Endodermal cell (in vitro differentiated cells): ENCODE measurements around the gene KYNU. TPM values are rescaled to one million over a fixed set of nuclear protein-coding genes. Genes with fewer than 3 reads are reported as not detected.

Experiments used
- DNase-seq: peaks from one replicate; pipeline ENCODE4 v3.0.0-alpha.2; 2017
- H3K27ac ChIP-seq: 2 replicates; pipeline ENCODE4 v1.5.1; 2013; ENCODE audit warnings: mild to moderate bottlenecking, low read depth, low read length, moderate library complexity
- H3K27me3 ChIP-seq: 2 replicates; pipeline ENCODE4 v1.6.1; 2013; ENCODE audit warnings: mild to moderate bottlenecking, low read length, moderate library complexity; ENCODE audit not compliant: insufficient read depth, control insufficient read depth, poor library complexity, severe bottlenecking
- H3K36me3 ChIP-seq: 2 replicates; pipeline ENCODE4 v1.7.0; 2013; ENCODE audit warnings: mild to moderate bottlenecking, low read length, moderate library complexity; ENCODE audit not compliant: control insufficient read depth, insufficient read depth
- H3K4me1 ChIP-seq: one replicate; pipeline ENCODE4 v1.7.0; 2013; ENCODE audit warnings: low read length; ENCODE audit not compliant: control insufficient read depth, insufficient read depth
- H3K4me3 ChIP-seq: 2 replicates; pipeline ENCODE4 v1.5.1; 2013; ENCODE audit warnings: mild to moderate bottlenecking, low read length, moderate library complexity
- H3K9ac ChIP-seq: 2 replicates; pipeline ENCODE4 v1.6.1; 2013; ENCODE audit warnings: mild to moderate bottlenecking, low read length, moderate library complexity; ENCODE audit not compliant: poor library complexity, severe bottlenecking; ENCODE audit errors: extremely low read depth
- H3K9me3 ChIP-seq: 2 replicates; pipeline ENCODE4 v1.6.1; 2013; ENCODE audit warnings: mild to moderate bottlenecking, low read length, moderate library complexity; ENCODE audit not compliant: control insufficient read depth
- H3K27ac Mint-ChIP-seq: 2 replicates; pipeline ENCODE4 v1.8.0; 2020; ENCODE audit warnings: mixed read lengths
- H3K27me3 Mint-ChIP-seq: 2 replicates; pipeline ENCODE4 v1.8.0; 2021; ENCODE audit warnings: mild to moderate bottlenecking, mixed read lengths; ENCODE audit not compliant: insufficient read depth
- H3K36me3 Mint-ChIP-seq: 2 replicates; pipeline ENCODE4 v1.8.0; 2020; ENCODE audit warnings: low read depth, mixed read lengths
- H3K4me1 Mint-ChIP-seq: 2 replicates; pipeline ENCODE4 v1.8.0; 2020; ENCODE audit warnings: mixed read lengths
- H3K4me3 Mint-ChIP-seq: 2 replicates; pipeline ENCODE4 v1.8.0; 2020; ENCODE audit warnings: mild to moderate bottlenecking, moderate library complexity, mixed read lengths
- H3K9me3 Mint-ChIP-seq: 2 replicates; pipeline ENCODE4 v1.8.0; 2020; ENCODE audit warnings: mild to moderate bottlenecking, mixed read lengths
- WGBS, 2 experiments: methylation state at CpG; one replicate each; pipeline versions ENCODE4 v1.1.5 to v1.1.7; 2013; ENCODE audit warnings: missing lambda C conversion rate in 2 of 2, mixed read lengths in 1 of 2; ENCODE audit not compliant: insufficient coverage in 1 of 2, insufficient read length in 1 of 2; 5-methylcytosine and 5-hydroxymethylcytosine counted together
- total RNA-seq, 2 donors: library from RNA; stranded (reverse); fragmentation: NEBNext Ultra II Directional in 1 of 2; extraction: Animal tissue kit (Norgen Biotek cat#: 25700) in 1 of 2; gene quantifications; 2 replicates in 1 of 2; 3 replicates in 1 of 2; pipeline ENCODE4 v1.2.1, GENCODE V29; 2021
- TF ChIP-seq, protein P1 (sequence below): fragments of 200-600 bp; sonication (generic); conservative IDR thresholded peaks from 2 replicates; pipeline ENCODE4 v1.5.0; 2021; ENCODE audit warnings: antibody characterized with exemption, mild to moderate bottlenecking

KYNU gene
- total RNA-seq, 2 donors from 2014 or later, result 1.2 to 4.2 TPM

DNA sequence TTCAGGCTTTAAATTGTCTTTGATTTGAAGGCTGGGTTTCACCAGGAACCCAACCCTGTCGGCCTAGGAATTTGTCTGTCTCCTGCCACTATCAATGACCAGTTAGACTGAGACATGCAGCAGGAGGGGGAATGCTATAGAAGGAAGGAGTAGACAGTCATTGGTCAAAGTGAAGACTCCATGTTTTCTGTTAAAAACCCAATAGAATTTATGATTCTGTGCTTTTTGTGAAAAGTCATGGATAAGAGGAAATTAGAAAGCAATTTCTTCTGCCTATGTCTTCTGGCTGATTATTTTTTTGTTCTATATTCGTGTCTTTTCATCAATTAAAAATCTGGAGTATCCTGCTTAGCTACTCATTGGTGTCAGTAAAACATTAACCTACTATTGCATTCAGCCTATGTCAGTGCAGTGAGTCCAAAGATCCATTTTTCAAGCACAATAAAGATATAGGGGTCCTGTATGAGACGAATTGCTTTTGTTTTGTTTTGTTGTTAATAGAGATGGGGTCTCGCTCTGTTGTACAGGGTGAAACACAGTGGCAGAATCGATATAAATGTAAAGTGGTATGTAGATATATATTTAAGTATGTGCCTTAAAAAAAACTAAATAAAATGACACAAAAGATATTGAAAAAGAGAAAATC lies 7.9 kb upstream of the KYNU start:
- no peak for DNase-seq
- TF ChIP-seq, protein P1, sequence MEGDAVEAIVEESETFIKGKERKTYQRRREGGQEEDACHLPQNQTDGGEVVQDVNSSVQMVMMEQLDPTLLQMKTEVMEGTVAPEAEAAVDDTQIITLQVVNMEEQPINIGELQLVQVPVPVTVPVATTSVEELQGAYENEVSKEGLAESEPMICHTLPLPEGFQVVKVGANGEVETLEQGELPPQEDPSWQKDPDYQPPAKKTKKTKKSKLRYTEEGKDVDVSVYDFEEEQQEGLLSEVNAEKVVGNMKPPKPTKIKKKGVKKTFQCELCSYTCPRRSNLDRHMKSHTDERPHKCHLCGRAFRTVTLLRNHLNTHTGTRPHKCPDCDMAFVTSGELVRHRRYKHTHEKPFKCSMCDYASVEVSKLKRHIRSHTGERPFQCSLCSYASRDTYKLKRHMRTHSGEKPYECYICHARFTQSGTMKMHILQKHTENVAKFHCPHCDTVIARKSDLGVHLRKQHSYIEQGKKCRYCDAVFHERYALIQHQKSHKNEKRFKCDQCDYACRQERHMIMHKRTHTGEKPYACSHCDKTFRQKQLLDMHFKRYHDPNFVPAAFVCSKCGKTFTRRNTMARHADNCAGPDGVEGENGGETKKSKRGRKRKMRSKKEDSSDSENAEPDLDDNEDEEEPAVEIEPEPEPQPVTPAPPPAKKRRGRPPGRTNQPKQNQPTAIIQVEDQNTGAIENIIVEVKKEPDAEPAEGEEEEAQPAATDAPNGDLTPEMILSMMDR, result no peak
- H3K4me3 Mint-ChIP-seq, result no peak overlapping the region
- Histone ChIP-seq H3K36me3 (no peaks in the 10 kb centered on the region), H3K9me3 (no peaks in the 10 kb centered on the region), H3K27me3 (no peaks in the 10 kb centered on the region), H3K4me3 (no peak overlapping the region), H3K4me1 (no peaks in the 10 kb centered on the region), H3K9ac (no peak overlapping the region), H3K27ac (no peak overlapping the region)
- H3K27ac Mint-ChIP-seq, result no peak overlapping the region
- no peaks in the 10 kb centered on the region for H3K36me3 Mint-ChIP-seq
- peaks cover 3% of the 10 kb centered on the region for H3K4me1 Mint-ChIP-seq
- H3K27me3 Mint-ChIP-seq, result no peaks in the 10 kb centered on the region
- no peaks in the 10 kb centered on the region for H3K9me3 Mint-ChIP-seq
- WGBS, 2 experiments, result 94% methylated on average over 5 of the region's 5 CpGs; no CpG with 5 or more reads in 1 of the 2 experiments

DNA sequence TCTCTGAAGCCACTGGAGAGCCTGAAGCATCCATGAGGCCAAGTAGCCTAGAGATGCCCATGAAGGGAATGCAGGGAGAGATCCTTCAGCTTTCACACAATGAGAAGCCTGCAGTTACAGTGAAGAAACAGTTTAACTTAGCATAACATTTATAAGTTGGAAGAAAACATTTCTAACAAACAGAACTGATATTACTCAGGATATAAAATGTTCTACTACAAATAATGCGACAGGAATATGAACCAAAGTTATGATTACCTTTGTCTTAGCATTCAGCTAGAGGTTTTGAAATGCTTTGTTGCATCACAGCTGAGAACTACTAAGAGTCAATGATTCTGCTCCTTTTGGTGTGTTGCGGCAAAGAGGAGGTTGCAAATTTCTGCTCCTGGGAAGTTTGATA lies 6.9 kb upstream of the KYNU start:
- no peak for DNase-seq
- no peak overlapping the region for H3K27ac ChIP-seq
- no peak overlapping the region for H3K4me3 ChIP-seq
- no peaks in the 10 kb centered on the region for H3K36me3 ChIP-seq
- H3K4me1 ChIP-seq, result no peaks in the 10 kb centered on the region
- Mint-ChIP-seq H3K9me3 (no peaks in the 10 kb centered on the region), H3K4me1 (peaks cover 3% of the 10 kb centered on the region), H3K27me3 (no peaks in the 10 kb centered on the region), H3K27ac (no peak overlapping the region), H3K4me3 (no peak overlapping the region), H3K36me3 (no peaks in the 10 kb centered on the region)
- no peaks in the 10 kb centered on the region for H3K27me3 ChIP-seq
- 72% methylated on average over 2 of the region's 2 CpGs; no CpG with 5 or more reads in 1 of the 2 experiments for WGBS, 2 experiments
- no peaks in the 10 kb centered on the region for H3K9me3 ChIP-seq
- TF ChIP-seq, protein P1, result no peak
- H3K9ac ChIP-seq, result no peak overlapping the region

DNA sequence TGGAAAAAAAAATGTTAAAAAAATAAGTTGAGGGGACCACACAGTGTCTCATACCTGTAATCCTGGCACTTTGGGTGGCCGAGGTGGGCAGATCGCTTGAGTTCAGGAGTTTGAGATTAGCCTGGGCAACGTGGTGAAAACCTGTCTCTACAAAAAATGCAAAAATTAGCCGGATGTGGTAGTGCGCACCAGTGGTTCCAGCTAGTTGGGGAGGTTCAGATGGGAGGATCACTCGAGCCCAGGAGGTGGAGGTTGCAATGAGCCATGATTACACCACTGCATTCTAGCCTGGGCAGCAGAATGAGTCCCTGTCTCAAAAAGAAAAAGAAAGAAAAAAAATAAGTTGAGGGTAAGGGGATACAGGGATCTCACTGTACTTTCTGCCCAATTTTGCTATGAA lies 6.1 kb upstream of the KYNU start:
- Mint-ChIP-seq H3K4me3 (no peak overlapping the region), H3K9me3 (no peaks in the 10 kb centered on the region), H3K4me1 (no peaks in the 10 kb centered on the region), H3K27me3 (no peaks in the 10 kb centered on the region), H3K27ac (no peak overlapping the region), H3K36me3 (no peaks in the 10 kb centered on the region)
- H3K9ac ChIP-seq, result no peak overlapping the region
- H3K27ac ChIP-seq, result no peak overlapping the region
- H3K4me3 ChIP-seq, result no peak overlapping the region
- WGBS, 2 experiments, result 95 to 98% methylated on average over 6 of the region's 6 CpGs
- TF ChIP-seq, protein P1, result no peak
- H3K9me3 ChIP-seq, result no peaks in the 10 kb centered on the region
- DNase-seq, result no peak
- no peaks in the 10 kb centered on the region for H3K36me3 ChIP-seq
- H3K4me1 ChIP-seq, result no peaks in the 10 kb centered on the region
- no peaks in the 10 kb centered on the region for H3K27me3 ChIP-seq
